AG04450 (cell line): ENCODE measurements around the gene SHOC2. TPM values are rescaled to one million over a fixed set of nuclear protein-coding genes. Genes with fewer than 3 reads are reported as not detected.

ENCODE experiments used
- CTCF ChIA-PET: fragments of 300-600, 350-600 bp; formaldehyde crosslinking; extraction: SDS; loops from one replicate; lab custom pipeline; 2022; ENCODE audit warnings: antibody characterized with exemption, inconsistent platforms; lab: Charles Lee
- POLR2A ChIA-PET: fragments of 350-600 bp; formaldehyde crosslinking; extraction: SDS; loops from one replicate; lab custom pipeline; 2021; ENCODE audit warnings: antibody characterized with exemption, inconsistent platforms; lab: Yijun Ruan, JAX
- DNase-seq: peaks from one replicate; pipeline ENCODE4 v3.0.0-alpha.2; 2011; ENCODE audit warnings: low read depth, low spot score
- H3K27ac ChIP-seq: one replicate; pipeline ENCODE4 v1.5.1; 2012; ENCODE audit warnings: low read depth, low read length, control low read depth
- H3K27me3 ChIP-seq: one replicate; pipeline ENCODE4 v1.6.0; 2012; ENCODE audit warnings: low read length; ENCODE audit not compliant: control insufficient read depth, insufficient read depth
- H3K4me3 ChIP-seq: 2 replicates; pipeline ENCODE4 v1.5.1; 2011; ENCODE audit warnings: mild to moderate bottlenecking, low read depth, low read length, control low read depth
- H3K9me3 ChIP-seq: 2 replicates; pipeline ENCODE4 v1.5.1; 2012; ENCODE audit warnings: low read length; ENCODE audit not compliant: control insufficient read depth, insufficient read depth
- CTCF ChIP-seq: IDR thresholded peaks from 2 replicates; pipeline ENCODE4 v1.5.1; 2011; ENCODE audit warnings: low read depth, low read length, control low read depth, inconsistent platforms
- polyA plus RNA-seq: library from polyadenylated mRNA; depleted of rRNA; stranded (reverse); fragments of >200 nt; gene quantifications from 2 replicates; pipeline ENCODE4 v1.2.3, GENCODE V29; 2011

The SHOC2 gene
- polyA plus RNA-seq, 1 experiment = 33.3 TPM

GRCh38 chr10:110918269-110918642 lies 1.1 kb upstream of the SHOC2 start:
- CTCF ChIA-PET = interaction anchor here (0.6 to 2.2 kb wide), 7 partner anchors 10 to 172 kb away, joined by 3 to 13 read pairs (median 4); no protein-coding TSS in a partner anchor
- POLR2A ChIA-PET = interaction anchor here (0.6 to 2.0 kb wide), 8 partner anchors 8 to 1572 kb away, joined by 3 to 16 read pairs (median 4); partner anchors contain the start of gene PDCD4
- Histone ChIP-seq H3K27ac (peak overlapping the region; percentile 98), H3K4me3 (peak overlapping the region; percentile 81), H3K9me3 (no peaks in the 10 kb centered on the region), H3K27me3 (no peaks in the 10 kb centered on the region)
- DNase-seq = peak; percentile 90
- TF ChIP-seq CTCF = no peak

- TF ChIP-seq CTCF = no peak
- POLR2A ChIA-PET = interaction anchor here (0.6 to 2.0 kb wide), 14 partner anchors 8 to 1572 kb away, joined by 3 to 16 read pairs (median 4); partner anchors contain the start of gene PDCD4
- CTCF ChIA-PET = interaction anchor here (0.6 to 2.2 kb wide), 11 partner anchors 9 to 1034 kb away, joined by 3 to 13 read pairs (median 4); no protein-coding TSS in a partner anchor
- Histone ChIP-seq H3K27ac (peak within 1 kb of the TSS; percentile 98), H3K4me3 (peak within 1 kb of the TSS; percentile 81), H3K27me3 (no peaks in the 10 kb centered on the region), H3K9me3 (no peaks in the 10 kb centered on the region)
- peak; percentile 99 for DNase-seq
These were observed 608 bp upstream of the SHOC2 start, which contains the start of gene BBIP1 for GRCh38 chr10:110918643-110919348. TSS of gene BBIP1 (minus strand) at chr10:110919180. CDS start at chr10:110918157, 1,023 bp downstream.

- POLR2A ChIA-PET = no interaction called here
- no peak for TF ChIP-seq CTCF
- CTCF ChIA-PET = no interaction called here
- H3K27me3 ChIP-seq = no peaks in the 10 kb centered on the region
- peak overlapping the region; percentile 81 for H3K4me3 ChIP-seq
- H3K9me3 ChIP-seq = no peaks in the 10 kb centered on the region
- DNase-seq = no peak
- no peak overlapping the region for H3K27ac ChIP-seq
These were observed 822 bp downstream of the SHOC2 start for GRCh38 chr10:110919971-110920881.

GRCh38 chr10:110923856-110924493 lies 4.6 kb downstream of the SHOC2 start:
- CTCF ChIA-PET = no interaction called here
- no peak for TF ChIP-seq CTCF
- Histone ChIP-seq H3K27me3 (no peaks in the 10 kb centered on the region), H3K4me3 (no peak overlapping the region), H3K9me3 (no peaks in the 10 kb centered on the region), H3K27ac (no peak overlapping the region)
- DNase-seq = no peak
- POLR2A ChIA-PET = no interaction called here
